ENCODE measurements around the gene SH3RF1.

DNA sequence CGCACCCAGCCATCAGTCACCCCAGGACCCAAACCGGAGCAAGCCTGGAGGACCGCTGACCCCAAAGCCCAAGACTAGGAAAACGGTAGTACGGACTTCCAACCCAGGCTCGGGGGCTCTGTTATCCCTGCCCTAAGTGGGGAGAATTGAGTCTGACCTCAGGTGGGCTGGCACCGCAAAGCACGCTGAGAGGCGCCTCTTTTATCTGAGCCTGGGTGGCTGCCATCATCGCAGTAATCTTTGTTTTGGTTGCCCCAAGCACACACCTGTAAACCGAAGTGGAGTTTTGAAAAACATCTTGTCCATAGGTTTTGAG, 894 bp upstream of the SH3RF1 start:
- TF ChIP-seq, protein P1, sequence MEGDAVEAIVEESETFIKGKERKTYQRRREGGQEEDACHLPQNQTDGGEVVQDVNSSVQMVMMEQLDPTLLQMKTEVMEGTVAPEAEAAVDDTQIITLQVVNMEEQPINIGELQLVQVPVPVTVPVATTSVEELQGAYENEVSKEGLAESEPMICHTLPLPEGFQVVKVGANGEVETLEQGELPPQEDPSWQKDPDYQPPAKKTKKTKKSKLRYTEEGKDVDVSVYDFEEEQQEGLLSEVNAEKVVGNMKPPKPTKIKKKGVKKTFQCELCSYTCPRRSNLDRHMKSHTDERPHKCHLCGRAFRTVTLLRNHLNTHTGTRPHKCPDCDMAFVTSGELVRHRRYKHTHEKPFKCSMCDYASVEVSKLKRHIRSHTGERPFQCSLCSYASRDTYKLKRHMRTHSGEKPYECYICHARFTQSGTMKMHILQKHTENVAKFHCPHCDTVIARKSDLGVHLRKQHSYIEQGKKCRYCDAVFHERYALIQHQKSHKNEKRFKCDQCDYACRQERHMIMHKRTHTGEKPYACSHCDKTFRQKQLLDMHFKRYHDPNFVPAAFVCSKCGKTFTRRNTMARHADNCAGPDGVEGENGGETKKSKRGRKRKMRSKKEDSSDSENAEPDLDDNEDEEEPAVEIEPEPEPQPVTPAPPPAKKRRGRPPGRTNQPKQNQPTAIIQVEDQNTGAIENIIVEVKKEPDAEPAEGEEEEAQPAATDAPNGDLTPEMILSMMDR (IDR thresholded peaks at IDR 0.05) = no peak
- no peak for TF ChIP-seq EZH2phosphoT487 (IDR thresholded peaks at IDR 0.05)

Data from neural progenitor cell (in vitro differentiated cells).